Neural cell (in vitro differentiated cells): ENCODE data around the gene GRAMD1B.

Experiments used
- CTCF ChIP-seq: fragments of 450-650 bp; IDR thresholded peaks from 2 replicates; pipeline ENCODE4 v1.5.1; 2014; ENCODE audit warnings: antibody characterized with exemption, mild to moderate bottlenecking, moderate library complexity; ENCODE audit not compliant: poor library complexity, severe bottlenecking
- EP300 ChIP-seq: fragments of 450-650 bp; conservative IDR thresholded peaks from 2 replicates; pipeline ENCODE4 v1.6.1; 2014; ENCODE audit warnings: antibody characterized with exemption, mild to moderate bottlenecking, moderate library complexity; ENCODE audit not compliant: poor library complexity, severe bottlenecking
- EZH2 ChIP-seq: fragments of 200-600, 300-800 bp; shearing (Covaris generic), sonication (generic); IDR thresholded peaks from 2 replicates; pipeline ENCODE4 v1.6.1; 2014; ENCODE audit warnings: antibody characterized with exemption, low read length, borderline replicate concordance, mild to moderate bottlenecking; ENCODE audit not compliant: insufficient read depth, poor library complexity, severe bottlenecking
- MXI1 ChIP-seq: fragments of 450-650 bp; conservative IDR thresholded peaks from 2 replicates; pipeline ENCODE4 v1.6.1; 2014; ENCODE audit warnings: antibody characterized with exemption, mild to moderate bottlenecking; ENCODE audit not compliant: poor library complexity, severe bottlenecking
- POLR2AphosphoS5 ChIP-seq: IDR thresholded peaks from 2 replicates; pipeline ENCODE4 v1.6.1; 2012
- RAD21 ChIP-seq: fragments of 450-650 bp; conservative IDR thresholded peaks from 2 replicates; pipeline ENCODE4 v1.6.1; 2014; ENCODE audit warnings: antibody characterized with exemption, mild to moderate bottlenecking, moderate library complexity
- REST ChIP-seq: IDR thresholded peaks from 2 replicates; pipeline ENCODE4 v1.6.1; 2012; ENCODE audit warnings: borderline replicate concordance
- SMC3 ChIP-seq: fragments of 450-650 bp; conservative IDR thresholded peaks from 2 replicates; pipeline ENCODE4 v1.6.1; 2014; ENCODE audit warnings: antibody characterized with exemption, mild to moderate bottlenecking, moderate library complexity; ENCODE audit not compliant: poor library complexity
- TAF1 ChIP-seq: IDR thresholded peaks from 2 replicates; pipeline ENCODE4 v1.6.1; 2012; ENCODE audit warnings: low read depth

GRCh38 chr11:123576501-123576900, 146.4 kb downstream of the GRAMD1B start:
- TF ChIP-seq CTCF = no peak
- TF ChIP-seq MXI1 = no peak
- TF ChIP-seq RAD21 = no peak
- no peak for TF ChIP-seq EZH2
- TF ChIP-seq EP300 = no peak
- TF ChIP-seq REST = no peak
- TF ChIP-seq POLR2AphosphoS5 = no peak
- TF ChIP-seq TAF1 = no peak
- no peak for TF ChIP-seq SMC3
